SK-N-SH (cell line): Measurements from ENCODE around the gene TRIM44. TPM values are rescaled to one million over a fixed set of nuclear protein-coding genes. Genes with fewer than 3 reads are reported as not detected.

Experiments
- CTCF ChIA-PET: fragments of 300-600, 350-600 bp; formaldehyde crosslinking; extraction: SDS; loops from one replicate; lab custom pipeline; 2021; lab: Yijun Ruan, JAX
- POLR2A ChIA-PET: fragments of 350-600 bp; sonication (Branson Sonifier 250); formaldehyde crosslinking; extraction: SDS; loops from one replicate; lab custom pipeline; 2020; ENCODE audit warnings: antibody characterized with exemption, inconsistent platforms; lab: Yijun Ruan, JAX
- DNase-seq: peaks from one replicate; pipeline ENCODE4 v3.0.0; 2012
- H2AFZ ChIP-seq: fragments of 200-600 bp; sonication (generic); 2 replicates; pipeline ENCODE4 v1.8.1; 2016; ENCODE audit warnings: antibody characterized with exemption, mild to moderate bottlenecking, low read depth
- H3F3A ChIP-seq: fragments of 200-600 bp; sonication (generic); replicated peaks from 2 replicates; pipeline ENCODE3; 2016; ENCODE audit warnings: antibody characterized with exemption, mild to moderate bottlenecking; ENCODE audit not compliant: insufficient read depth
- H3K27ac ChIP-seq, 2 experiments: fragments of 200-500 bp in 1 of 2; fragments of 200-600 bp in 1 of 2; sonication (Bioruptor generic) in 1 of 2; sonication (generic), shearing (Covaris generic) in 1 of 2; 2 replicates each; pipeline versions ENCODE4 v1.5.1 to v1.6.1; 2014 to 2016; ENCODE audit warnings: low read depth in 2 of 2, inconsistent platforms in 1 of 2, low read length in 1 of 2, mild to moderate bottlenecking in 1 of 2, mixed read lengths in 1 of 2
- H3K27me3 ChIP-seq: fragments of 200-600 bp; sonication (generic), shearing (Covaris generic); 2 replicates; pipeline ENCODE4 v1.6.1; 2016; ENCODE audit warnings: mixed run types; ENCODE audit not compliant: insufficient read depth
- H3K36me3 ChIP-seq, 2 experiments: fragments of 200-500 bp in 1 of 2; fragments of 200-600 bp in 1 of 2; sonication (Bioruptor generic) in 1 of 2; sonication (generic) in 1 of 2; replicated peaks in 1 of 2; 2 replicates each; pipeline versions ENCODE3 to v1.5.1; 2014 to 2016; ENCODE audit warnings: low read length in 1 of 2, mild to moderate bottlenecking in 1 of 2; ENCODE audit not compliant: insufficient read depth in 2 of 2, control insufficient read depth in 1 of 2
- H3K4me1 ChIP-seq, 2 experiments: fragments of 200-500 bp in 1 of 2; fragments of 200-600 bp in 1 of 2; sonication (Bioruptor generic) in 1 of 2; sonication (generic), shearing (Covaris generic) in 1 of 2; 2 replicates each; pipeline versions ENCODE4 v1.5.1 to v1.6.1; 2014 to 2016; ENCODE audit warnings: low read depth in 1 of 2, low read length in 1 of 2, mixed run types in 1 of 2; ENCODE audit not compliant: insufficient read depth in 2 of 2, control insufficient read depth in 1 of 2
- H3K4me2 ChIP-seq: fragments of 200-600 bp; sonication (generic), shearing (Covaris generic); 2 replicates; pipeline ENCODE4 v1.6.1; 2017; ENCODE audit warnings: mixed run types
- H3K4me3 ChIP-seq, 2 experiments: fragments of 200-500 bp in 1 of 2; fragments of 200-600 bp in 1 of 2; sonication (Bioruptor generic) in 1 of 2; sonication (generic), shearing (Covaris generic) in 1 of 2; 2 replicates each; pipeline versions ENCODE4 v1.5.1 to v1.8.1; 2014 to 2016; ENCODE audit warnings: low read depth in 2 of 2, inconsistent platforms in 1 of 2, low read length in 1 of 2, mild to moderate bottlenecking in 1 of 2, mixed read lengths in 1 of 2, moderate library complexity in 1 of 2
- H3K79me2 ChIP-seq: fragments of 200-600 bp; sonication (generic); 2 replicates; pipeline ENCODE4 v1.8.1; 2017; ENCODE audit warnings: mild to moderate bottlenecking; ENCODE audit not compliant: insufficient read depth
- H3K9ac ChIP-seq: fragments of 200-600 bp; sonication (generic); 2 replicates; pipeline ENCODE4 v1.6.1; 2017; ENCODE audit warnings: mixed run types
- H3K9me2 ChIP-seq: fragments of 200-600 bp; sonication (generic); 2 replicates; pipeline ENCODE4 v1.6.1; 2017; ENCODE audit warnings: mixed run types
- H3K9me3 ChIP-seq: fragments of 200-600 bp; sonication (generic); 2 replicates; pipeline ENCODE4 v1.6.1; 2017; ENCODE audit warnings: mixed run types, mild to moderate bottlenecking, moderate library complexity
- H4K20me1 ChIP-seq: fragments of 200-600 bp; sonication (generic); 2 replicates; pipeline ENCODE4 v1.6.1; 2017; ENCODE audit warnings: mild to moderate bottlenecking, mixed run types; ENCODE audit not compliant: insufficient read depth
- ELF1 ChIP-seq: IDR thresholded peaks from 2 replicates; pipeline ENCODE4 v1.4.0; 2012
- EP300 ChIP-seq, 2 experiments: IDR thresholded peaks; 2 replicates each; pipeline versions ENCODE4 v1.4.0 to v1.6.1; 2012; ENCODE audit warnings: borderline replicate concordance in 1 of 2, low read depth in 1 of 2, low read length in 1 of 2
- EZH2phosphoT487 ChIP-seq: fragments of 200-600 bp; sonication (generic); IDR thresholded peaks from 2 replicates; pipeline ENCODE4 v1.6.1; 2017; ENCODE audit warnings: low read depth, mixed run types, mild to moderate bottlenecking, antibody characterized with exemption, moderate library complexity, borderline replicate concordance
- FOSL2 ChIP-seq: IDR thresholded peaks from 2 replicates; pipeline ENCODE4 v1.4.0; 2012; ENCODE audit warnings: low read depth, mild to moderate bottlenecking, moderate library complexity, borderline replicate concordance
- FOXJ3 ChIP-seq: sonication (generic); formaldehyde crosslinking; IDR thresholded peaks from 2 replicates; pipeline ENCODE4 v1.5.1; 2020; ENCODE audit warnings: mild to moderate bottlenecking, missing genetic modification reagents
- GABPA ChIP-seq: IDR thresholded peaks from 2 replicates; pipeline ENCODE4 v1.4.0; 2012; ENCODE audit warnings: low read depth, mild to moderate bottlenecking
- MXI1 ChIP-seq: IDR thresholded peaks from 2 replicates; pipeline ENCODE4 v1.6.1; 2012; ENCODE audit warnings: mild to moderate bottlenecking, low read depth, low read length, improper control_type of control experiment
- NRF1 ChIP-seq: IDR thresholded peaks from 2 replicates; pipeline ENCODE4 v1.6.1; 2012; ENCODE audit warnings: low read depth, mild to moderate bottlenecking, low read length
- POLR2AphosphoS5 ChIP-seq: IDR thresholded peaks from 2 replicates; pipeline ENCODE4 v1.6.1; 2012; ENCODE audit warnings: low read depth, low read length
- RFX5 ChIP-seq: IDR thresholded peaks from 2 replicates; pipeline ENCODE4 v1.6.1; 2012; ENCODE audit warnings: mild to moderate bottlenecking, improper control_type of control experiment, low read length
- SIN3A ChIP-seq: IDR thresholded peaks from 2 replicates; pipeline ENCODE4 v1.6.1; 2012; ENCODE audit warnings: low read depth, mild to moderate bottlenecking, low read length, moderate library complexity, borderline replicate concordance
- TCF12 ChIP-seq: IDR thresholded peaks from 2 replicates; pipeline ENCODE4 v1.4.0; 2012
- YY1 ChIP-seq: IDR thresholded peaks from 2 replicates; pipeline ENCODE4 v1.4.0; 2012; ENCODE audit warnings: low read depth, mild to moderate bottlenecking
- WGBS: methylation state at CpG from one replicate; pipeline ENCODE4 v1.1.6; 2017; ENCODE audit warnings: low lambda C conversion rate; 5-methylcytosine and 5-hydroxymethylcytosine counted together
- polyA plus RNA-seq, 3 experiments: library from polyadenylated mRNA; depleted of rRNA; stranded (reverse); fragments of >200 nt; gene quantifications; 2 replicates each; pipeline ENCODE4 v1.2.3, GENCODE V29; 2012
- TF ChIP-seq, protein P1 (sequence below): fragments of 150-350 bp; IDR thresholded peaks from 2 replicates; pipeline ENCODE4 v1.6.1; 2017; ENCODE audit warnings: antibody characterized with exemption, low read length, low read depth, borderline replicate concordance
- TF ChIP-seq, protein P2 (sequence below): IDR thresholded peaks from 2 replicates; pipeline ENCODE4 v1.4.0; 2012; ENCODE audit warnings: low read depth
- TF ChIP-seq, protein P3 (sequence below): fragments of 150-350 bp; IDR thresholded peaks from 2 replicates; pipeline ENCODE4 v1.6.1; 2016; ENCODE audit warnings: mild to moderate bottlenecking, low read depth, low read length
- TF ChIP-seq, protein P4 (sequence below): IDR thresholded peaks from 2 replicates; pipeline ENCODE4 v1.4.0; 2012; ENCODE audit warnings: low read depth, borderline replicate concordance

The TRIM44 gene
- polyA plus RNA-seq, 1 of the 3 experiments (the other 2 are of a cell fraction): 34.1 TPM

DNA sequence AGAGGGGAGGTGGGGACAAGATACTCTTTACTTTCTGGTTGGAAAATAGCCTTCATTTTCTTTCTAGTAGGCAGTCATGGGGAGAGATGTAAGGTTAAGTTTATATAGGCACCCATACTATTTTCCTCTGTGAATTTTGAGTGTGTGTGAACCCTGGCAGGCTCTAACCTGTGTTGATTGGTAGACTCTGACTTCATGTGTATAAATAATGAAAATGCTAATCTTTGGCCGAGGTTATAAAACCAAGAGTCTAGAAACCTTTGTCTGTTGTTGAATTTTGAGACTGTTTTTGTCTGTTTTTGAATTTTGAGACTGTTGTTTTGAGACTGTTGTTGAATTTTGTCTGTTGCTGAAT lies 14.0 kb downstream of the TRIM44 start:
- H3F3A ChIP-seq: no peaks in the 10 kb centered on the region
- H3K36me3 ChIP-seq: no peaks in the 10 kb centered on the region
- no peak overlapping the region for H3K4me3 ChIP-seq
- TF ChIP-seq, protein P1, sequence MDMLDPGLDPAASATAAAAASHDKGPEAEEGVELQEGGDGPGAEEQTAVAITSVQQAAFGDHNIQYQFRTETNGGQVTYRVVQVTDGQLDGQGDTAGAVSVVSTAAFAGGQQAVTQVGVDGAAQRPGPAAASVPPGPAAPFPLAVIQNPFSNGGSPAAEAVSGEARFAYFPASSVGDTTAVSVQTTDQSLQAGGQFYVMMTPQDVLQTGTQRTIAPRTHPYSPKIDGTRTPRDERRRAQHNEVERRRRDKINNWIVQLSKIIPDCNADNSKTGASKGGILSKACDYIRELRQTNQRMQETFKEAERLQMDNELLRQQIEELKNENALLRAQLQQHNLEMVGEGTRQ: no peak
- TF ChIP-seq EZH2phosphoT487 (no peak), FOSL2 (no peak), ELF1 (no peak), NRF1 (no peak), YY1 (no peak), TCF12 (no peak)
- TF ChIP-seq, all 33 proteins: peak for 0
- POLR2A ChIA-PET: no interaction called here
- 100% methylated on average over 1 of the region's 1 CpG for WGBS
- Histone ChIP-seq H3K79me2 (peaks cover 93% of the 10 kb centered on the region), H3K4me1 (peaks cover 0 to 17% of the 10 kb centered on the region in 2 experiments; a peak in 1 of 4 replicates), H4K20me1 (peaks cover 46% of the 10 kb centered on the region), H2AFZ (no peak overlapping the region), H3K27me3 (no peaks in the 10 kb centered on the region), H3K9me2 (no peaks in the 10 kb centered on the region), H3K9me3 (no peaks in the 10 kb centered on the region), H3K27ac (no peak overlapping the region), H3K9ac (no peak overlapping the region), H3K4me2 (no peak overlapping the region)
- DNase-seq: no peak
- CTCF ChIA-PET: interaction anchor here (1.0 kb wide), 1 partner anchor 582 kb away, joined by 3 read pairs; no protein-coding TSS in a partner anchor

DNA sequence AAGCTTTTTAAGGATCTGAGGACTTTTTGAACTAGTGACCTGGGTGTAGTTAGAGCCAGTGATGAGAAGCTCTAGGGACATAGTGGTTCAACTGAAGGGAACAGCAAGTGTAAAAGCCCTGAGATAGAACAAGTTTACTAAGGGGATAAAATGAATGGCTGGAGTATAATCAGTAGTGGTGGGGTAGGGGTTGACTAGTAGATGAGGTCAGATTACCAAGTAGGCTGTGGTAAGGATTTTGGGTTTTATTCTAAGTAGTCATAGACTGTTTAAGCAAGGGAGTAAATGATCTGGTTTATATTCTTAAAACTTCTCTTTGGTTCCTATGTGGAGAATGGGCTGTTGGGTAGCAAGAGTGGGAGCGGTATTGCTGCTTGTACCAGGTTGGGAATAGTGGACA lies 15.3 kb downstream of the TRIM44 start:
- Histone ChIP-seq H3K4me2 (no peak overlapping the region), H3K79me2 (peaks cover 93% of the 10 kb centered on the region), H2AFZ (no peak overlapping the region), H3F3A (no peaks in the 10 kb centered on the region), H3K9me2 (no peaks in the 10 kb centered on the region), H3K27me3 (no peaks in the 10 kb centered on the region), H3K36me3 (no peaks in the 10 kb centered on the region), H3K9me3 (no peaks in the 10 kb centered on the region), H3K27ac (no peak overlapping the region), H3K4me1 (peaks cover 10 to 25% of the 10 kb centered on the region in 2 experiments; a peak in 3 of 4 replicates), H4K20me1 (peaks cover 40% of the 10 kb centered on the region), H3K4me3 (no peak overlapping the region), H3K9ac (no peak overlapping the region)
- ChIA-PET POLR2A (no interaction called here), CTCF (interaction anchor here (1.5 kb wide), 1 partner anchor 144 kb away, joined by 4 read pairs; no protein-coding TSS in a partner anchor)
- 97% methylated on average over 1 of the region's 1 CpG for WGBS
- TF ChIP-seq, protein P2, sequence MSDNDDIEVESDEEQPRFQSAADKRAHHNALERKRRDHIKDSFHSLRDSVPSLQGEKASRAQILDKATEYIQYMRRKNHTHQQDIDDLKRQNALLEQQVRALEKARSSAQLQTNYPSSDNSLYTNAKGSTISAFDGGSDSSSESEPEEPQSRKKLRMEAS: no peak
- TF ChIP-seq, protein P3, sequence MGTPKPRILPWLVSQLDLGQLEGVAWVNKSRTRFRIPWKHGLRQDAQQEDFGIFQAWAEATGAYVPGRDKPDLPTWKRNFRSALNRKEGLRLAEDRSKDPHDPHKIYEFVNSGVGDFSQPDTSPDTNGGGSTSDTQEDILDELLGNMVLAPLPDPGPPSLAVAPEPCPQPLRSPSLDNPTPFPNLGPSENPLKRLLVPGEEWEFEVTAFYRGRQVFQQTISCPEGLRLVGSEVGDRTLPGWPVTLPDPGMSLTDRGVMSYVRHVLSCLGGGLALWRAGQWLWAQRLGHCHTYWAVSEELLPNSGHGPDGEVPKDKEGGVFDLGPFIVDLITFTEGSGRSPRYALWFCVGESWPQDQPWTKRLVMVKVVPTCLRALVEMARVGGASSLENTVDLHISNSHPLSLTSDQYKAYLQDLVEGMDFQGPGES: no peak
- TF ChIP-seq SIN3A: no peak
- TF ChIP-seq, protein P4, sequence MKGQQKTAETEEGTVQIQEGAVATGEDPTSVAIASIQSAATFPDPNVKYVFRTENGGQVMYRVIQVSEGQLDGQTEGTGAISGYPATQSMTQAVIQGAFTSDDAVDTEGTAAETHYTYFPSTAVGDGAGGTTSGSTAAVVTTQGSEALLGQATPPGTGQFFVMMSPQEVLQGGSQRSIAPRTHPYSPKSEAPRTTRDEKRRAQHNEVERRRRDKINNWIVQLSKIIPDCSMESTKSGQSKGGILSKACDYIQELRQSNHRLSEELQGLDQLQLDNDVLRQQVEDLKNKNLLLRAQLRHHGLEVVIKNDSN: no peak
- TF ChIP-seq TCF12: no peak
- TF ChIP-seq GABPA: no peak
- no peak for TF ChIP-seq MXI1
- no peak for TF ChIP-seq EP300 (IDR thresholded peaks at IDR 0.05; ENCODE audit: borderline replicate concordance in 1 of 2, low read depth in 1 of 2, low read length in 1 of 2)
- no peak for TF ChIP-seq POLR2AphosphoS5
- no peak for TF ChIP-seq NRF1
- no peak for TF ChIP-seq RFX5
- no peak for TF ChIP-seq FOXJ3 (CRISPR knock-in tag)
- no peak for DNase-seq
